Gastrocnemius medialis (tissue), 4 donors: ENCODE data around the gene SCAANT1. TPM values are rescaled to one million over a fixed set of nuclear protein-coding genes. Genes with fewer than 3 reads are reported as not detected.

Experiments
- ATAC-seq, 2 donors: fragments of 150-250 bp; one replicate each; pipeline ENCODE4 v1.9.1; 2016
- DNase-seq, 2 donors: peaks; one replicate each; pipeline ENCODE4 v3.0.0-alpha.2; 2019
- H3K27ac ChIP-seq, 4 donors: fragments of 200-600 bp; sonication (generic); 1 replicate in 1 of 4; 2 replicates in 3 of 4; pipeline ENCODE4 v1.5.1; 2016 to 2018; ENCODE audit warnings: mild to moderate bottlenecking in 2 of 4, moderate library complexity in 1 of 4
- H3K27me3 ChIP-seq, 3 donors: fragments of 200-600 bp; sonication (generic) in 2 of 3; 1 replicate in 1 of 3; 2 replicates in 2 of 3; pipeline versions ENCODE4 v1.5.1 to v1.6.0; 2016 to 2019; ENCODE audit warnings: mild to moderate bottlenecking in 1 of 3, moderate library complexity in 1 of 3
- H3K36me3 ChIP-seq, 2 donors: fragments of 200-600 bp; sonication (generic) in 1 of 2; one replicate each; pipeline ENCODE4 v1.5.1; 2017 to 2018
- H3K4me1 ChIP-seq, 2 donors: fragments of 200-600 bp; sonication (generic) in 1 of 2; one replicate each; pipeline ENCODE4 v1.5.1; 2016 to 2017; ENCODE audit warnings: mild to moderate bottlenecking in 2 of 2
- H3K4me3 ChIP-seq, 4 donors: fragments of 200-600 bp; sonication (generic) in 3 of 4; 1 replicate in 1 of 4; 2 replicates in 3 of 4; pipeline ENCODE4 v1.5.1; 2016 to 2019; ENCODE audit warnings: mild to moderate bottlenecking in 2 of 4
- H3K9me3 ChIP-seq, 3 donors: fragments of 200-600 bp; sonication (generic) in 2 of 3; 1 replicate in 1 of 3; 2 replicates in 2 of 3; pipeline ENCODE4 v1.5.1; 2016 to 2019
- POLR2A ChIP-seq, 2 donors: fragments of 450-650 bp; IDR thresholded peaks; one replicate each; pipeline ENCODE4 v1.6.1; 2017; ENCODE audit warnings: antibody characterized with exemption in 2 of 2, mild to moderate bottlenecking in 2 of 2, moderate library complexity in 2 of 2
- in situ Hi-C, 4 donors: fragments of 200-750 bp; cut with MboI; loops; one replicate each; pipeline versions ENCODE4 v1.15.0 to v1.8.0; 2017; ENCODE audit warnings: low sequenced_read_pairs in 4 of 4
- intact Hi-C: fragments of 100-400 bp; cut with DNase I; formaldehyde crosslinking; loops from one replicate; pipeline ENCODE4 v1.15.1; 2023; ENCODE audit warnings: low total_unique reads
- total RNA-seq, 4 donors: library from RNA; depleted of rRNA; stranded (reverse); fragments of >200 nt; gene quantifications; one replicate each; pipeline versions ENCODE4 v1.1.0 to v1.2.3, GENCODE V29; 2016
- TF ChIP-seq, protein P1 (sequence below), 5 experiments: fragments of 450-650 bp in 3 of 5; fragments of 200-600 bp in 2 of 5; sonication (generic) in 2 of 5; IDR thresholded peaks in 4 of 5; conservative IDR thresholded peaks in 1 of 5; 1 replicate in 4 of 5; 2 replicates in 1 of 5; pipeline ENCODE4 v1.5.1; 2016 to 2019; ENCODE audit warnings: antibody characterized with exemption in 5 of 5, mild to moderate bottlenecking in 3 of 5, moderate library complexity in 3 of 5

The SCAANT1 gene
- total RNA-seq, 4 donors from 2014 or later: not detected

GRCh38 chr3:63900459-63900858, 11.7 kb downstream of the SCAANT1 start:
- ATAC-seq (no peak), DNase-seq (no peak)
- Histone ChIP-seq H3K4me3 (no peak overlapping the region), H3K9me3 (no peaks in the 10 kb centered on the region), H3K4me1 (peaks cover 21 to 23% of the 10 kb centered on the region in 2 donors), H3K27me3 (no peaks in the 10 kb centered on the region), H3K36me3 (no peaks in the 10 kb centered on the region), H3K27ac (no peak overlapping the region)
- TF ChIP-seq POLR2A (IDR thresholded peaks at IDR 0.05): no peak
- TF ChIP-seq, protein P1, sequence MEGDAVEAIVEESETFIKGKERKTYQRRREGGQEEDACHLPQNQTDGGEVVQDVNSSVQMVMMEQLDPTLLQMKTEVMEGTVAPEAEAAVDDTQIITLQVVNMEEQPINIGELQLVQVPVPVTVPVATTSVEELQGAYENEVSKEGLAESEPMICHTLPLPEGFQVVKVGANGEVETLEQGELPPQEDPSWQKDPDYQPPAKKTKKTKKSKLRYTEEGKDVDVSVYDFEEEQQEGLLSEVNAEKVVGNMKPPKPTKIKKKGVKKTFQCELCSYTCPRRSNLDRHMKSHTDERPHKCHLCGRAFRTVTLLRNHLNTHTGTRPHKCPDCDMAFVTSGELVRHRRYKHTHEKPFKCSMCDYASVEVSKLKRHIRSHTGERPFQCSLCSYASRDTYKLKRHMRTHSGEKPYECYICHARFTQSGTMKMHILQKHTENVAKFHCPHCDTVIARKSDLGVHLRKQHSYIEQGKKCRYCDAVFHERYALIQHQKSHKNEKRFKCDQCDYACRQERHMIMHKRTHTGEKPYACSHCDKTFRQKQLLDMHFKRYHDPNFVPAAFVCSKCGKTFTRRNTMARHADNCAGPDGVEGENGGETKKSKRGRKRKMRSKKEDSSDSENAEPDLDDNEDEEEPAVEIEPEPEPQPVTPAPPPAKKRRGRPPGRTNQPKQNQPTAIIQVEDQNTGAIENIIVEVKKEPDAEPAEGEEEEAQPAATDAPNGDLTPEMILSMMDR (IDR thresholded peaks at IDR 0.05 in 4 of 5, conservative IDR thresholded peaks at IDR 0.05 in 1 of 5): no peak
- intact Hi-C loops: no loop called here
- in situ Hi-C loops: no loop called here

DNA sequence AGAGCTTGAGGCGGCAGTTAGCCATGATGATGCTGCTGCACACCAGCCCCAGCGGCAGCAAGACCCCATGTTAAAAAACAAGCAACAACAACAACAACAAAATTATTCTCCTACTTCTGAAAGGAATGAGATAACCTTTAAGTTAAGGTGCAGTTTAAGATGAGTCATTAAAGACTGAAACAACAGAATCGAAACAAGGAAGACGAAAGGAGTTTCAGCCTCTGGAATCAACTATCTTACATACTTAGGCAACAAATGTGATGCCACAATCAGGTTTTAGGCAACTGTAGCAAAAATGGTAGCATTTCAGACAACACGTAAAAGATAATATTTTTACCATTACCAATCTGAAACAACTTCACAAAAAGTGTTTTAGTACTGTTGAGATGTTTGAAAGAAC, 12.2 kb downstream of the SCAANT1 start:
- H3K9me3 ChIP-seq: no peaks in the 10 kb centered on the region
- in situ Hi-C loops: no loop called here

DNA sequence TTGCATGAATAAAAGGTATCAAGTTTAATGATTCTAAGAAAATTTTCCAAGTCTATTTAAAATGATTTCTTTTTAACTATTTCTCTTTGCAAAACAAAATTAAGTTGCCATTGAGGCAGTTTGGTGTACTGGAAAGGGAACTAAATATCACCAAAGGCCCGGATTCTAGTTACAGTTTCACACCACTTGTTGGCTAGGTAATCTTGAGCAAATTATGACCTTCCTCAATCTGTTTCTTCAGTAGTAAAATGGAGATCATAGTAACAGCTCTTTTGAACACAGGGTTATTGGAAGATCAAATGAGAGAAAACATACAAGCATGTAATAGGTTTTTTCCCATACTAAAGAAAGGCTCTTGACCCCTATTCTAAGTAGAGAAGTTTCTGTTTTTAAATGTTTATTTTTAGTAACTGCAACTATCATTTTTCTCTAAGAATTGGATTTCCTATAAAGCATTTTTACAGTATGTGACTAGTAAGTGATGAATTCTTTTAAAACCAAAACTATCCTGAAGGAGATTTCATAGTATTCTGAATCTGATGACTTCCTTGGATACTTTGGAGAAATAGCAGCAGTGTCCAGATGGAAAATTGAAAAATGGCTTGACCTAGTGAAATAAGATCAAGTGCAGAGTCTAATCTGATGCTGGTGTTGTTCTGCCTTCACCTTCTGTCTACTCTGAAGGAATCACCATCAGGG, 15.7 kb downstream of the SCAANT1 start:
- in situ Hi-C loops: no loop called here

More for the DNA sequence above, 12.2 kb downstream of the SCAANT1 start:
- Histone ChIP-seq H3K27me3 (no peaks in the 10 kb centered on the region), H3K27ac (no peak overlapping the region), H3K4me3 (no peak overlapping the region), H3K36me3 (no peaks in the 10 kb centered on the region), H3K4me1 (peaks cover 23 to 25% of the 10 kb centered on the region in 2 donors)
- intact Hi-C loops: no loop called here
- DNase-seq (no peak), ATAC-seq (no peak)
- TF ChIP-seq POLR2A (IDR thresholded peaks at IDR 0.05): no peak
- TF ChIP-seq, protein P1 (IDR thresholded peaks at IDR 0.05 in 4 of 5, conservative IDR thresholded peaks at IDR 0.05 in 1 of 5): no peak

GRCh38 chr3:63895422-63896189, 16.6 kb downstream of the SCAANT1 start:
- Histone ChIP-seq H3K27ac (no peak overlapping the region), H3K4me3 (no peak overlapping the region), H3K27me3 (no peaks in the 10 kb centered on the region), H3K4me1 (peaks cover 23 to 35% of the 10 kb centered on the region in 2 donors), H3K9me3 (no peaks in the 10 kb centered on the region), H3K36me3 (no peaks in the 10 kb centered on the region)
- intact Hi-C loops: no loop called here
- DNase-seq (no peak), ATAC-seq (no peak)
- TF ChIP-seq, protein P1 (IDR thresholded peaks at IDR 0.05 in 4 of 5, conservative IDR thresholded peaks at IDR 0.05 in 1 of 5): no peak
- TF ChIP-seq POLR2A (IDR thresholded peaks at IDR 0.05): no peak
- in situ Hi-C loops: no loop called here

More for the DNA sequence above, 15.7 kb downstream of the SCAANT1 start:
- DNase-seq: no peak
- H3K36me3 ChIP-seq: no peaks in the 10 kb centered on the region
- no peak overlapping the region for H3K4me3 ChIP-seq
- TF ChIP-seq, protein P1 (IDR thresholded peaks at IDR 0.05 in 4 of 5, conservative IDR thresholded peaks at IDR 0.05 in 1 of 5): no peak
- no peak for TF ChIP-seq POLR2A (IDR thresholded peaks at IDR 0.05)
- intact Hi-C loops: no loop called here
- no peaks in the 10 kb centered on the region for H3K9me3 ChIP-seq
- H3K27me3 ChIP-seq: no peaks in the 10 kb centered on the region
- no peak for ATAC-seq
- no peak overlapping the region for H3K27ac ChIP-seq
- peaks cover 23 to 35% of the 10 kb centered on the region in 2 donors for H3K4me1 ChIP-seq
